Activated T-helper 1 cell treated with anti-CD3 and anti-CD28 coated beads, Interleukin-12 subunit alpha, Interleukin-12 subunit beta, Interleukin-2, Interleukin-4 antibody, amounts not matched to agents 30 ng/mL and 10 ng/mL and 1 ng/mL, durations not matched to agents 14 hours and 24 hours and 36 hours (primary cell): Measurements from ENCODE around the gene UGT2B7. TPM values are rescaled to one million over a fixed set of nuclear protein-coding genes. Genes with fewer than 3 reads are reported as not detected.

Experiments
- DNase-seq: peaks from one replicate; pipeline ENCODE4 v3.0.0; 2021; ENCODE audit warnings: low spot score
- H3K27ac Mint-ChIP-seq: one replicate; pipeline ENCODE4 v1.8.0; 2021; ENCODE audit warnings: mild to moderate bottlenecking, mixed read lengths
- H3K27me3 Mint-ChIP-seq: one replicate; pipeline ENCODE4 v1.8.0; 2022; ENCODE audit warnings: mild to moderate bottlenecking, moderate library complexity, mixed read lengths; ENCODE audit not compliant: insufficient read depth
- H3K36me3 Mint-ChIP-seq: one replicate; pipeline ENCODE4 v1.8.0; 2021; ENCODE audit warnings: low read depth, mixed read lengths
- H3K4me1 Mint-ChIP-seq: one replicate; pipeline ENCODE4 v1.8.0; 2021; ENCODE audit warnings: low read depth, mixed read lengths
- H3K4me3 Mint-ChIP-seq: one replicate; pipeline ENCODE4 v1.8.0; 2021; ENCODE audit warnings: mild to moderate bottlenecking, moderate library complexity, mixed read lengths
- H3K9me3 Mint-ChIP-seq: one replicate; pipeline ENCODE4 v1.8.0; 2021; ENCODE audit warnings: mixed read lengths
- intact Hi-C: fragments of 100-400 bp; cut with micrococcal nuclease; formaldehyde crosslinking; loops from one replicate; pipeline ENCODE4 v1.15.1; 2024
- total RNA-seq: library from RNA; stranded (reverse); gene quantifications from 2 replicates; pipeline ENCODE4 v1.2.3, GENCODE V29; 2022

The UGT2B7 gene
- total RNA-seq, 1 donor from 2014 or later = not detected

DNA sequence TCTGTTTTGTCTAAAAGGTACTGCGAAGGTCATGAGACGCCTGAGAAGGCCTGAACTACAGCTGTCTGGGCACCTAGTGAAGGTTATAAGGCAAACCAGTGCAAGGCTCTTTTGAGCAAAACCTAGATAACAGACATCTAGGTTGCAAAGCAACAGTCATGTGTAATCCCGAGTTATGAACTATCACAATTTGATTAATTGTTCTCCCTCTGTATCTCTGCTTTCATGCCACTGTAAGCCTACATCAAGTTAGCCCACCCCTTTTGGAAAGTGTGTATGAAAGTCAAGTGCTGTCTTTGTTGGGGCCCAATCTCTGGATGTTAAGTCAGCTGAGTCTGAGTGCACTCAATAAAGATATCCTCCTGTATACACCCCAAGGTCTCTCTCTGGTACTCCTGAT is 31.9 kb upstream of the UGT2B7 start:
- Mint-ChIP-seq H3K36me3 (no peaks in the 10 kb centered on the region), H3K27ac (no peak overlapping the region), H3K27me3 (no peaks in the 10 kb centered on the region), H3K4me3 (no peak overlapping the region), H3K4me1 (no peaks in the 10 kb centered on the region), H3K9me3 (no peaks in the 10 kb centered on the region)
- DNase-seq = no peak
- intact Hi-C loops = no loop called here

DNA sequence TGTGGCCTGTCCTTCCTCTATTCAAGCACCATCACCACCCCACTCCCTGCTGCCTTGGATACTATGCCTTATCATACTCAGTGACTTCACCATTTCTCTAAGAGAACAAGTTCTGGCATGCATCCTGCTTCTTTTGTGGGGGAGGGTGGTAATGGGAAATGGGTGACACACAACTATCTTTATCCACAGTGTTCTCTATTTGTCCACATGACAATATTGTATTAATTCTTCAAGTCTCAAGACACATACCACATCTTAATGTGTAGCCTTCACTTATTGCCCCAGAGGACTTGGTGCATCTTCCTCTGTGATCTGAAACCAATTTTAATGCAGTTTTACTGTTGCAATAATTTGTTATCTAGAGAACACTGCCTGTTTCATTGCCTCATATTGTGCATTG is 29.3 kb upstream of the UGT2B7 start:
- H3K27me3 Mint-ChIP-seq = no peaks in the 10 kb centered on the region
- no peaks in the 10 kb centered on the region for H3K9me3 Mint-ChIP-seq
- no peaks in the 10 kb centered on the region for H3K36me3 Mint-ChIP-seq
- H3K27ac Mint-ChIP-seq = no peak overlapping the region
- intact Hi-C loops = no loop called here
- no peaks in the 10 kb centered on the region for H3K4me1 Mint-ChIP-seq
- no peak for DNase-seq
- no peak overlapping the region for H3K4me3 Mint-ChIP-seq

DNA sequence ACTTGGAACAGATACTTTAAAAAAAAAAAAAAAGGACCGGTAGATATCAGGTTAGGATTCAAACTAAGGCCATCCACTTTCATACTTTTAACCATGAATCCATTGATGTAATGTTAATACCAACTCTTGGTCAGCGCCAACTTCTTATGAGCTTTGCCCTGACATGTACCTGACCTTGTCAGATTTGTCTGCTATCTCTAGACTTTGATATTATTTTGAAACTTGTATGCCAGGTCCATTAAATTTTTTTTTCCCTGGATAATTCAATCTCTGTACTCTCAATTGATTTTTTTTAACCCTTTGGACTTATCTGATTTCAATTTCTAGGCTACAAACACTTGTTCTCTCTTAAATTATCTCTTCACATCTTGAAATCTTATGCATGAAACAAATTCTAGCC is 27.2 kb upstream of the UGT2B7 start:
- DNase-seq = no peak
- no peaks in the 10 kb centered on the region for H3K27me3 Mint-ChIP-seq
- no peaks in the 10 kb centered on the region for H3K4me1 Mint-ChIP-seq
- intact Hi-C loops = no loop called here
- H3K9me3 Mint-ChIP-seq = no peaks in the 10 kb centered on the region
- no peak overlapping the region for H3K27ac Mint-ChIP-seq
- H3K36me3 Mint-ChIP-seq = no peaks in the 10 kb centered on the region
- H3K4me3 Mint-ChIP-seq = no peak overlapping the region

DNA sequence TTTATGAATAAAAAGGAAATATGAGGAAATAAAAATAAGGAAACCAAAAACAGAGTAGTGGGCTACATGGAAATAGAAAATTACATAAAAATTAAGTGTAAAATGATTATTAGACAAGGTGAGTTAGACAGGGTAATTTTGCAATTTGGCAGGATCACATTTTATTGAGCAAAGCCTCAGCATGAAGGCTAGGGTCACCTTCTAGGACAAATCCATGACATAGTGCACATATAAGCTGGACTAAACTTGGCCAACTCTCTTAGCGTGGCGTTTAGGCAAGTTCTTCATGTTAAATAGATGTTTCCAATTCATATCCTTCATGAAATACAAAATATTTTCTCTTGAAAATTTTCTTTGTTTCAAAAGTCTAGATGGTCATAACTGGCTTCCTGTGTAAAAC is 25.7 kb upstream of the UGT2B7 start:
- Mint-ChIP-seq H3K27ac (no peak overlapping the region), H3K36me3 (no peaks in the 10 kb centered on the region)

DNA sequence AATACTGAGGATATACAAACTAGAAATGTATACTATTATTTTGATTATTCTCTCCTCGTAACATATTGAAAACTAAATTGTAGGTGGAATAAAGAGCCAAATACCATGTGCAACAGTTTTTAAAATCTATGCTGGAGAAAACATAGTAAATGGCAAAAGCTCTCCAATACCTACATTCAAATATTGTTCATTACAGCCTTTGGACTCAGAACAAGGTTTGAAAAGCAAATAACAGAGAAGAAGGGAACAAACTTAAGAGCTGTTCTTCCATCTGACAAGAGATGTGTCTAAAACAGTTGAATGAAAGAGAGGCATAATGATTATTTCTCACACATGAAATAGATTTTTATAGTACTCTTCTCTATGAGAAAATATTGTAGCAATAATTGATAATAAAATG is 25.0 kb upstream of the UGT2B7 start:
- Mint-ChIP-seq H3K4me1 (no peaks in the 10 kb centered on the region), H3K9me3 (no peaks in the 10 kb centered on the region), H3K27me3 (no peaks in the 10 kb centered on the region), H3K27ac (no peak overlapping the region), H3K36me3 (no peaks in the 10 kb centered on the region), H3K4me3 (no peak overlapping the region)
- intact Hi-C loops = no loop called here
- no peak for DNase-seq

More for the DNA sequence above, 25.7 kb upstream of the UGT2B7 start:
- intact Hi-C loops = no loop called here
- Mint-ChIP-seq H3K4me3 (no peak overlapping the region), H3K27me3 (no peaks in the 10 kb centered on the region), H3K4me1 (no peaks in the 10 kb centered on the region), H3K9me3 (no peaks in the 10 kb centered on the region)
- no peak for DNase-seq

DNA sequence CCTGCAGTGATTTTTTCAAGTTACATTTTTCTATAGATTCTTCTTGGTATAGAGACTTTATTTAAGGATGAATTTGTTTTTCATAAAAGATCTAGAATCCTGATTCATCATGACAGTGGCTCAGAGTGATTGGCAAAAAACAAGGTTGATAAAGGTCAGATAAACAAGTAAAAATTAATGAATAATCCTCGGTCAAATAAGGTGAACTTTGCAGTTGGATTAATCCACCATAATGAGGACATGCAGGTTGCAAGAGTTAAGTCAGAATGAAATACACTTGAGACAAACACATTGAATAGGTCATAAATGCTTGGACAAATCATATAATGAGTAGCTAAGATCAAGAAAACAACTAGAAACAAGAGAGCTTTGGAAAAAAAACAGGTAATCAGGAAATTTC is 22.9 kb upstream of the UGT2B7 start:
- no peak for DNase-seq
- Mint-ChIP-seq H3K27me3 (no peaks in the 10 kb centered on the region), H3K36me3 (no peaks in the 10 kb centered on the region), H3K4me3 (no peak overlapping the region), H3K4me1 (no peaks in the 10 kb centered on the region), H3K9me3 (no peaks in the 10 kb centered on the region), H3K27ac (no peak overlapping the region)
- intact Hi-C loops = no loop called here

DNA sequence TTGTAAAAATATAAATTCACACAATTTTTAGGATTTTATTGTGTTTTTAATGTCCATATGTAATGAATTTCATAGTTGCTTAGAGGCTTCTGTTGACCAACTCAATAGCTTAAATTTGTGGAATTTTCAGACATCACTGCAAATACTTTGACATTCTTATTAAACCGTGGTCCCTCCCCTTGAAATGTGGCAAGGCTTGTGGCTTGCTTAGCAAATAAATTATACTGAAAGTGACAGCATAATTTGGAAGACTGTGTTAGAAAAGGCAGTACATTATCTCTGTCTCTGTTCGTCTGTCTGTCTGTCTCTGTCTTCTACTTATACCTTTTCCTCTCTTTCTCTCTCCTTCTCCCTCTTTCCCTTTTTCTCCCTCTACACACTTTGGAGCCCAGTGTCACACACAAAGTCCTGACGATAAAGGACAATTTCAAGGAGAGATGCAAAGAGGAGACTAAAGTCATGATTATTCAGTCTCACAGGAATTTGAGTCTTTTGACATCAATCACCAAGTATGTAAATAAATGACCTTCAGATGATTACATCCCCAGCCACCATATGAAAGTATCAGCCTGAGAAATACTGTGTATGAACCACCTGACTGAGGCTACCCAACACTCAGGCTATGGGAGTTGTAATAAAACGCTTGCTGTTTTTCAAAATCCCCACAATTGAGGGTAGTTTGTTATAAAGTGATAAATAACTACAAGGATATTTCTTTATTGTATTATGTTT is 21.0 kb upstream of the UGT2B7 start:
- Mint-ChIP-seq H3K4me1 (no peaks in the 10 kb centered on the region), H3K27ac (no peak overlapping the region), H3K9me3 (no peaks in the 10 kb centered on the region), H3K27me3 (no peaks in the 10 kb centered on the region), H3K36me3 (no peaks in the 10 kb centered on the region), H3K4me3 (no peak overlapping the region)
- intact Hi-C loops = no loop called here
- DNase-seq = no peak

DNA sequence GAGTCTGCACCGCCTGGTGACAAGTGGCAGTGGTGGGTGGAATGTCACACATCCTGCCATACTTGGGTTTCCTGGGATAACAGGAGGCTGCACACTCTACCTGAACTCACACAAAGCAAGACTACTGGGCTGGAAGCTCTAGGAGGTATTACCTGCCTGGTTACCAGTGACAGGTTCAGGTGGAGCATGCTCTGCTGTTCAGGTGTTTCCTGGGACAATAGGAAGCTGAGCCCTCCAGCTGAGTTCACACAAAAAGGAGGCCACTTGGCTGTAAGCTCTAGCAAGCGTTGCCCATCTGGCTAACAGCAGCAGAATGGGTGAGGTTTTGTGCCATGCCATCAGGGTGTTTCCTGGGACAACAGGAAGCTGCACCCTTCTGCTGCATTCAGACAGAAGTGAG is 17.4 kb upstream of the UGT2B7 start:
- intact Hi-C loops = no loop called here
- H3K27me3 Mint-ChIP-seq = no peaks in the 10 kb centered on the region

DNA sequence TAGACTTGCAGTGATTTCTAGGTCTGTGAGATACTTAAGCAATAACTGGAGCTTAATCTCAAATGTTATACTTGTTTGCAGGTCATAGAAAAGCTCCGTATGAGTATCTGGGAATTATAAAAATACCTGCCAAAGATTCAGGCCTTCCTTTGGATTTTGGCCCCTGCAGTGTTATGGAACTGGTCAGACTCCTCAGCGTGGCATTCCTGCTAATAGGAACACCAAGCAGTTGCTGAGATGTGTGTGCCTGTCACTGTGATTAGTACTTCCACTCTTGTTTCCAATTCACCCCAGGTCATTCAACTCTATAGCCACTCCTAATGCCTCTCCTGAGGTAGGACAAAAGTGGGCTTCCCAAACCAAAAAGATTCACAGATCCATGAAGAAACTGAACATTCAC is 7.8 kb upstream of the UGT2B7 start:
- no peaks in the 10 kb centered on the region for H3K4me1 Mint-ChIP-seq
- intact Hi-C loops = no loop called here
- H3K4me3 Mint-ChIP-seq = no peak overlapping the region
- no peak for DNase-seq
- no peaks in the 10 kb centered on the region for H3K9me3 Mint-ChIP-seq
- H3K27ac Mint-ChIP-seq = no peak overlapping the region
- no peaks in the 10 kb centered on the region for H3K36me3 Mint-ChIP-seq
- H3K27me3 Mint-ChIP-seq = no peaks in the 10 kb centered on the region

More for the DNA sequence above, 17.4 kb upstream of the UGT2B7 start:
- no peaks in the 10 kb centered on the region for H3K36me3 Mint-ChIP-seq
- DNase-seq = no peak
- no peak overlapping the region for H3K4me3 Mint-ChIP-seq
- H3K9me3 Mint-ChIP-seq = no peaks in the 10 kb centered on the region
- no peak overlapping the region for H3K27ac Mint-ChIP-seq
- H3K4me1 Mint-ChIP-seq = no peaks in the 10 kb centered on the region

DNA sequence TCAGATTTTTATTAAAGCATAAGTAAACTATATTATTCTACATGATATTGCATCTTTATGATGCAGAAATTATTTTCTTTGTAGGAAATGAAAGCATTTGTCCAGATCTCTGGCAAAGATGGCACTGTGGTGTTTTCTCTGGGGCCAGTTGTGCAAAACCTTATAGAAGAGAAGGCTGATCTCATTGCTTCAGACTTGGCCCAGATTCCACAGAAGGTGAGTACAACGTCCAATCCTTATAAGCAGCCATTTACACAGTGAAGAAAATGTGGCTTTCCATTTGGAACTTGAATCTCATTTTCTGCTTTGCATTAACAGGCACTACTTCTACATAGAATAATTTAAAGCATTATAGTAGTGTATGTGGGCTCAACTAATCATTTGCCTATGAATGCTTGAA is 6.9 kb upstream of the UGT2B7 start:
- no peaks in the 10 kb centered on the region for H3K9me3 Mint-ChIP-seq
- no peak overlapping the region for H3K27ac Mint-ChIP-seq
- H3K27me3 Mint-ChIP-seq = no peaks in the 10 kb centered on the region
- no peaks in the 10 kb centered on the region for H3K36me3 Mint-ChIP-seq
- no peaks in the 10 kb centered on the region for H3K4me1 Mint-ChIP-seq
- intact Hi-C loops = no loop called here
- DNase-seq = no peak
- no peak overlapping the region for H3K4me3 Mint-ChIP-seq

DNA sequence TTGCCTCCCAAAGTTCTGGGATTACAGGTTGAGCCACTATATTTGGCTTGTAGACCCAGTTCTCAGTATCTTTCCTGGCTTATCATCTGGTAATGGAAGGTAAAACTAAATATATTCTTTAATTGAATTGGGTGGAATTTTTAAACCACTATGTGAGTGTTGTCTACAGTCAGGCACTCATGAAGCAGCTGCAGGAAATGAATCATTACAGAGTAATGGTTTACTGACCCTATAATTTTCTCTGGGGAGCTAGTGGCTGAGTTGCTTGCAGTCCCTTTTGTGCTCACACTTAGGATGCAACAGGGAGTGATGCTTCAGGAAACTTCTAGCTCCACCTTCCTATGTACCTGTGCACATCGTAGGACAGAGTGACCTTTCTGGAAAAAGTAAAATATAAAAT is 4.1 kb upstream of the UGT2B7 start:
- H3K4me1 Mint-ChIP-seq = no peaks in the 10 kb centered on the region
- no peak overlapping the region for H3K27ac Mint-ChIP-seq
- no peaks in the 10 kb centered on the region for H3K36me3 Mint-ChIP-seq
- DNase-seq = no peak
- H3K4me3 Mint-ChIP-seq = no peak overlapping the region
- no peaks in the 10 kb centered on the region for H3K9me3 Mint-ChIP-seq
- intact Hi-C loops = no loop called here
- no peaks in the 10 kb centered on the region for H3K27me3 Mint-ChIP-seq

DNA sequence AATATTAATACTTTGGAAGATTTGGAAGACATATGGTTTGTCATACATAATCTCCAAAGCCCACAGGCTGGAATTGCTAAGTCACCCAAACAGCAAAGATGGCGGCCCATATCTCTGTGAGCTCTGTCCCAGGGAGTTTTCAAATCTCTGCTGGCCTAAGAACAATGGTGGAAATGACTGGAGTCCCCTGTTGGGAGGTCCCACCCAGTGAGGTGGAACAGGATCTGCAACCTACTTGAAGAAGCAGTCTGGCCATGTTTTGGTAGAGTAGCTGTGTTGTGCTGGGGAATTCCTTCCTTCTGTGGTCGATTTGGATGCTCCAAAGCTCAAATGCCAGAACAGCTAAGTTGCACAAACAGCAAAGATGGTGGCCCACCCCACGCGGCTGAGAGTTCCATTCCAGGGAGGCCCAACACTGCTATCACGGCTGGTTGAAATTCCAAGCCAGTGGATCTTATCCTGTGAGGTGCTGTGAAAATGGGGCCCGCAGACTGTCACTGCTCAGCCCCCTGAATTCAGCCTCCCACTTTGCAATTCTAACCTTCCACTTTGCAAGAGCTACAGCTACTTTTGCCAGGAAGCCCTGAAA is 3.2 kb upstream of the UGT2B7 start:
- Mint-ChIP-seq H3K27ac (no peak overlapping the region), H3K9me3 (no peaks in the 10 kb centered on the region), H3K36me3 (no peaks in the 10 kb centered on the region), H3K4me3 (no peak overlapping the region), H3K27me3 (no peaks in the 10 kb centered on the region), H3K4me1 (no peaks in the 10 kb centered on the region)
- DNase-seq = no peak
- intact Hi-C loops = no loop called here

DNA sequence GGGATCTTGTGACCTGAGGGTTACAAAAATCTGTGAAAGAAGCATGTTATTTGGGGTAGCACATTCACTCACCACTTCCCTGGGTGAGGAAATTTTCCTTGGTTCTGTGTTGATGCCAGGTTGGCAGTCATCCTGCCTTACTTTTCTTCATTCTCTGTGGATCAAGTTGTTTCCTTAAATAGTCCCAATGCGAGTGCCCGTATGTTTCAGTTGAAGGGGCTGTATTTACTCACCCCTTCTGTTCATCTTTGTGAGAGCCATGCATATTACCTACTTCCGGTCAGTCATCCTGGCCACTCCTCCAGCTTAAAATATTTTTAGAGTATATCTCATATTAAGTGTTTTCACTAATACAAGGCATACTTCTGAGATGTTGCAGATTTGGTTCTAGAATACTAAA is 2.6 kb upstream of the UGT2B7 start:
- no peaks in the 10 kb centered on the region for H3K4me1 Mint-ChIP-seq
- H3K36me3 Mint-ChIP-seq = no peaks in the 10 kb centered on the region
- no peaks in the 10 kb centered on the region for H3K9me3 Mint-ChIP-seq
- intact Hi-C loops = no loop called here
- H3K27ac Mint-ChIP-seq = no peak overlapping the region
- no peaks in the 10 kb centered on the region for H3K27me3 Mint-ChIP-seq
- no peak overlapping the region for H3K4me3 Mint-ChIP-seq
- no peak for DNase-seq

DNA sequence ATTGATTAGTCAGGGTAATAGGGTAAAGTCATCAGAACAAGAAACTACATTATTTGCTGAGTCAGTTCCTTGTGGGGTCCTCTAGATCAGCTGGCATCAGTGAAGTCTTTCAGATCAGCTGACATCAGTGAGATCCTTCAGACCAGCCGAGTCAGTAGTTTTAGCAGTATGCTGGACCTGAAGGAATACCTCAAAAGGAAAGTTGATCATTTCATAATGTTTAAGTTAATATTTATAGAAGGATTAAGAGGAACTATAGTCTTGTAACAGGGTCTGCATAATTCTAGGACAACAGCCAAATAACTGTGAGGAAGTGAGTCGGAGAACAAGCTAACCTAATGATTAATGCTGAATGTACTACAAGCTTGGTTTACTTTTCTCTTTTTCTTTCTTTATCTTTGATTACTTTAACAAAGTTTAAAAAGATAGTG is 958 bp upstream of the UGT2B7 start:
- no peaks in the 10 kb centered on the region for H3K9me3 Mint-ChIP-seq
- no peak overlapping the region for H3K4me3 Mint-ChIP-seq
- H3K36me3 Mint-ChIP-seq = no peaks in the 10 kb centered on the region
- H3K4me1 Mint-ChIP-seq = no peaks in the 10 kb centered on the region
- DNase-seq = no peak
- intact Hi-C loops = no loop called here
- no peak overlapping the region for H3K27ac Mint-ChIP-seq
- no peaks in the 10 kb centered on the region for H3K27me3 Mint-ChIP-seq
